A549 (cell line): Measurements from ENCODE around the gene ANKRD33B.

Experiments used
- CEBPB ChIP-seq, 2 experiments: fragments of >200 bp in 1 of 2; sonication (Bioruptor Twin) in 1 of 2; formaldehyde crosslinking in 1 of 2; IDR thresholded peaks; 2 replicates each; pipeline ENCODE4 v1.6.1; 2012 to 2016
- CHD4 ChIP-seq: fragments of 200-600 bp; sonication (generic); IDR thresholded peaks from 2 replicates; pipeline ENCODE4 v1.6.1; 2016; ENCODE audit warnings: antibody characterized with exemption, mild to moderate bottlenecking, borderline replicate concordance
- CTCF ChIP-seq: fragments of >200 bp; sonication (Bioruptor Twin); formaldehyde crosslinking; IDR thresholded peaks from 3 replicates; pipeline ENCODE4 v1.5.1; 2016
- E2F6 ChIP-seq: IDR thresholded peaks from 2 replicates; pipeline ENCODE4 v1.6.1; 2012; ENCODE audit warnings: low read depth, borderline replicate concordance
- GATA3 ChIP-seq: IDR thresholded peaks from 2 replicates; pipeline ENCODE4 v1.6.1; 2012; ENCODE audit warnings: borderline replicate concordance
- HDAC2 ChIP-seq: fragments of 200-600 bp; sonication (generic); IDR thresholded peaks from 2 replicates; pipeline ENCODE4 v1.6.1; 2016
- HMGXB4 ChIP-seq: fragments of 250-450 bp; sonication (Bioruptor Pico); IDR thresholded peaks from 2 replicates; pipeline ENCODE4 v1.5.0; 2021; ENCODE audit warnings: mild to moderate bottlenecking, moderate library complexity, borderline replicate concordance
- HOXA7 ChIP-seq: fragments of 250-450 bp; sonication (Bioruptor Pico); IDR thresholded peaks from 2 replicates; pipeline ENCODE4 v1.5.0; 2020; ENCODE audit warnings: mild to moderate bottlenecking, moderate library complexity
- MAX ChIP-seq: IDR thresholded peaks from 2 replicates; pipeline ENCODE4 v1.6.1; 2012
- POLR2A ChIP-seq: IDR thresholded peaks from 2 replicates; pipeline ENCODE4 v1.6.1; 2012; ENCODE audit warnings: mild to moderate bottlenecking, low read length
- RAD21 ChIP-seq, 2 experiments: fragments of >200 bp in 1 of 2; sonication (Bioruptor Twin) in 1 of 2; formaldehyde crosslinking in 1 of 2; IDR thresholded peaks in 1 of 2; conservative IDR thresholded peaks in 1 of 2; 2 replicates in 1 of 2; 3 replicates in 1 of 2; pipeline ENCODE4 v1.6.1; 2012 to 2018; ENCODE audit warnings: inconsistent platforms in 1 of 2
- RCOR1 ChIP-seq: fragments of 150-350 bp; IDR thresholded peaks from 2 replicates; pipeline ENCODE4 v1.6.1; 2014; ENCODE audit warnings: antibody characterized with exemption, low read length, low read depth
- REST ChIP-seq: fragments of 200-600 bp; sonication (generic); IDR thresholded peaks from 2 replicates; pipeline ENCODE4 v1.6.1; 2016; ENCODE audit warnings: antibody characterized with exemption, mild to moderate bottlenecking, moderate library complexity
- RFX5 ChIP-seq: fragments of 450-650 bp; IDR thresholded peaks from 2 replicates; pipeline ENCODE4 v1.7.1; 2014; ENCODE audit warnings: antibody characterized with exemption, mild to moderate bottlenecking, moderate library complexity

GRCh38 chr5:10704949-10705621, 141.2 kb downstream of the ANKRD33B start:
- TF ChIP-seq HMGXB4 (CRISPR knock-in tag) (no peak), CTCF (no peak), RFX5 (no peak), POLR2A (no peak), CEBPB (IDR thresholded peaks at IDR 0.05) (no peak), HOXA7 (CRISPR knock-in tag) (no peak), E2F6 (no peak), REST (no peak), HDAC2 (no peak), GATA3 (no peak), RCOR1 (no peak), RAD21 (conservative IDR thresholded peaks at IDR 0.05 in 1 of 2, IDR thresholded peaks at IDR 0.05 in 1 of 2) (no peak), CHD4 (no peak), MAX (no peak)
